ENCODE results near the gene EPOP. TPM values are rescaled to one million over a fixed set of nuclear protein-coding genes. Genes with fewer than 3 reads are reported as not detected.

EPOP gene
- 52.1 and 54.9 TPM in 2 replicates for total RNA-seq

DNA sequence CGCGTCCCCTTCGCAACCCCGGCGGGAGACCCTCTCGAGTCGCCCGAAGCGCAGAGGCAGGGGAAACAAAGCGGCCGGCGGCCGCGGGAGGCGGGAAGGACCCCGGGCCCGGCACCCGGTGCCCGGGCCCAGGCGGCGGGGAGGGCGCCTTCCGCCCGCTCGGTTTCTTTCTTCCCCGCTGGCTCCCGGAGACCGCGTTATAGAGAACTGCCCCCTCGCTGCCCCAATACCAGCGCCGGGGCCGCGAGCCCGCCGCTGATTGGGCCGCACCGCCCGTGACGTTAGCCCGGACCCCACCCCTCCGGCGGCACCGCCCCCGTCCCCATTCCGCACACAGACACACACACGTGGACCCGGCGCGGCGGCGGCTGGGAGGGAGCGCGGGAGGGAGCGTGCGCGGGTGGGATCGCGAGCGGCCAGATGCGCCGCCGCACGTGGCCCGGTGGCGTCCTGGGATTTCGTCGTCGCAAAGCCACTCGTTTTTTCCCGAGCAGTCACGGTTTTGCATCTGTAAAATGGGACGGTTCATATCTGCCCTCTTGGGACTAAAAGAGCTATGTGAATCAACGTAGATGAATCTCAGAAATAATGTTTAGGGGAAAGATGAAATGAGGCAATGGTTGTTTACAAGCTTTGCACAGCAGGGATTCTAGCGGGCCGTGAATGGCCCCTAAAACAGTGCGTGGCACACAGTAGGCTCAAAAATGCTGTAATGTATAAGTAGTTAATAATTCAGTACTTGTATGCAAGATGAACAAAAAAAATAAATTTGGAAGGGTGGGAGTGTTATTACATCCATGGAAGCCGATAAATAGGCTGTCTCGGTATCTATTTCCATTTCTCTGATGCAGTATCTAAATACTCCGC lies at the start of gene EPOP:
Gene EPOP (minus strand): TSS at position 209 of the 867 bp plus-strand sequence. CDS start 462 bp downstream, outside the sequence.
- DNase-seq: peak; percentile 97
- H3K9me3 Mint-ChIP-seq: no peaks in the 10 kb centered on the region
- peak within 1 kb of the TSS; percentile 65 for H3K4me3 Mint-ChIP-seq
- peak within 1 kb of the TSS; percentile 89 for H3K27ac Mint-ChIP-seq
- H3K27me3 Mint-ChIP-seq: peaks cover 23% of the 10 kb centered on the region
- intact Hi-C loops (cut with micrococcal nuclease): loop anchor here (2.0 to 10.0 kb wide), 3 partner anchors 116 to 250 kb away; partner anchors contain the start of genes ARHGAP23 and RPL23
- H3K4me1 Mint-ChIP-seq: peaks cover 44% of the 10 kb centered on the region
- peaks cover 14% of the 10 kb centered on the region for H3K36me3 Mint-ChIP-seq (ENCODE audit: low read depth)

DNA sequence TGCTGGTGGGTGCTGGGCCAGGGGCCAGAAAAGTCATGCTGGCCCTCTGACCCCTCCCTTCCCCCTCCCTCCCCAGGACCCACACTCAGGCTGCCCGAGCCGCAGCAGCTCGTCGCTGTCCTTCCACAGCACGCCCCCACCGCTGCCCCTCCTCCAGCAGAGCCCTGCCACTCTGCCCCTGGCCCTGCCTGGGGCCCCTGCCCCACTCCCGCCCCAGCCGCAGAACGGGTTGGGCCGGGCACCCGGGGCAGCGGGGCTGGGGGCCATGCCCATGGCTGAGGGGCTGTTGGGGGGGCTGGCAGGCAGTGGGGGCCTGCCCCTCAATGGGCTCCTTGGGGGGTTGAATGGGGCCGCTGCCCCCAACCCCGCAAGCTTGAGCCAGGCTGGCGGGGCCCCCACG lies 47.0 kb upstream of the EPOP start:
- no peak overlapping the region for H3K27ac Mint-ChIP-seq
- H3K4me1 Mint-ChIP-seq: peaks cover 25% of the 10 kb centered on the region
- H3K36me3 Mint-ChIP-seq (ENCODE audit: low read depth): peaks cover 58% of the 10 kb centered on the region
- intact Hi-C loops (cut with micrococcal nuclease): no loop called here
- H3K27me3 Mint-ChIP-seq: no peaks in the 10 kb centered on the region
- DNase-seq: no peak
- no peaks in the 10 kb centered on the region for H3K9me3 Mint-ChIP-seq
- no peak overlapping the region for H3K4me3 Mint-ChIP-seq

DNA sequence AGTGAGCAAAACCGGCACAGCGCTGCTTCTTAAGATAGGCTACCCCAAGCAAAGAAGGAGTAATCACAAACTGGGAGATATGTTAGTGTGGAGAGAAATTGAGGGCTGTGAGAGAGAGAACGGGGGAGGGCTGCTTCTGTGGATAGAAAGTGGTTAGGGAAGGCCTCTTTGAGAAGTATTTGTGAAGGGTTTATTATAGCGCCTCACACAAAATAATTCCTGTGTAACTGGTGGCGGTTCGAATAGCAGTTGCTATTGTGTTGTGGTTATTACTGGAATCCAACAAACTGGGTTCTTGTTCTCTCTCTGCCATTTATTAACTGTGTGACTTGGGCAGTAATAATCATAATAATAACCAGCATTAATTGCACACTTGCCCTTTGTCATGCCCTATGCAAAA lies 46.2 kb upstream of the EPOP start:
- peaks cover 21% of the 10 kb centered on the region for H3K4me1 Mint-ChIP-seq
- H3K27ac Mint-ChIP-seq: no peak overlapping the region
- peaks cover 57% of the 10 kb centered on the region for H3K36me3 Mint-ChIP-seq (ENCODE audit: low read depth)
- DNase-seq: no peak
- H3K27me3 Mint-ChIP-seq: no peaks in the 10 kb centered on the region
- no peak overlapping the region for H3K4me3 Mint-ChIP-seq
- no peaks in the 10 kb centered on the region for H3K9me3 Mint-ChIP-seq
- intact Hi-C loops (cut with micrococcal nuclease): no loop called here

DNA sequence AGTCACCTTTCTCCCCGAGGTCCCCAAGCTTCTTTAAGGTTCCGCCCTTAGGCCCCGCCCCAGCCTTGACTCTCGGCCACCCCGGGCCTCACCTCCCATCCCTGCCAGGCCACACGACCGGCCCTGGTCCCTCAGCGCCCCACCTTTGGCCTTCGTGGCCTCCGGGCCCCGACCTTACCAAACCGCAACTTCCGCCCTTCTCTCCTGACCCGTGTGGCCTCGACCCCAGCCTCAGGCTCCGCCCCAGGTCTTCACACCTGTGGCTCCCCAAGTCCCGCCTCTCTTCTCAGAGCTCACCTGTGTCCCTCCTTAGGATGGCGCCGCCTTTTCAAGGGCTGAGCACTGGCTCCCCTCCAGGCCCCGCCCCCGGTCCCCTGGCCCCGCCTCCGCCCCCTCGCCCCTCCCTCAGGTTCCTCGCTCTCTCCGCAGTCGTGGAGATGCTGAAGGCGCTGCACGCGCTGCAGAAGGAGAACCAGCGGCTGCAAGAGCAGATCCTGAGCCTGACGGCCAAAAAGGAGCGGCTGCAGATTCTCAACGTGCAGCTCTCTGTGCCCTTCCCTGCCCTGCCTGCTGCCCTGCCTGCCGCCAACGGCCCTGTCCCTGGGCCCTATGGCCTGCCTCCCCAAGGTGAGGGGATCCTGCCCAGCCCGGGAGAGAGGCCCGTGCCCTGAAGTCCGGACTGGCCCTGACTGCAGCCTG lies 45.3 kb upstream of the EPOP start:
- no peak overlapping the region for H3K4me3 Mint-ChIP-seq
- DNase-seq: peak; percentile 56
- peaks cover 24% of the 10 kb centered on the region for H3K4me1 Mint-ChIP-seq
- H3K27ac Mint-ChIP-seq: no peak overlapping the region
- no peaks in the 10 kb centered on the region for H3K27me3 Mint-ChIP-seq
- H3K36me3 Mint-ChIP-seq (ENCODE audit: low read depth): peaks cover 60% of the 10 kb centered on the region
- intact Hi-C loops (cut with micrococcal nuclease): no loop called here
- no peaks in the 10 kb centered on the region for H3K9me3 Mint-ChIP-seq

DNA sequence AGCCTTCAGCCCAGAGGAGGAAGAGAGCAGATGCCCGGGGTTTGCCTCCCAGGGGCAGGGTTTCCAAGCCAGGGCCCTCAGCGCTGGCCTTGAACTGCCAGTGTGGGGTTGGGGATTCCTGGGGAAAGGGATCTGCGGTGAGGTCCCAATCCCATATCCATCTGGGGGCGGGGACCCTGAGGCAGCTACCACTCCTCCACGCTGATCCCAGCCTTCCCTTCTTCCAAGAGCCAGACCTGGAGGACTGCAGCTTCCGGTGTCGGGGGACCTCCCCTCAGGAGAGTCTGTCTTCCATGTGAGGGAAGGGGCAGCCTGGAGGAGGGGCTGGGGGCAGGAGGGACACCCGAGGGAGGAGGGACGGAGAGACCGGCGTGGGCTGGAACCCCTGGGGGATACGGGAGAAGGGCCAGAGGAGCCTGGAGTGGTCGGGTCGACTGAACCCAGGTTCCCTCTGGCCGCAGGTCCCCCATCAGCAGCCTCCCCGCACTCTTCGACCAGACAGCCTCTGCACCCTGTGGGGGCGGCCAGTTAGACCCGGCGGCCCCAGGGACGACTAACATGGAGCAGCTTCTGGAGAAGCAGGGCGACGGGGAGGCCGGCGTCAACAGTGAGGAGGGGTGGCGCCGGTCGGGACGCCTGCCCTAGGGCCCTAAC lies 44.7 kb upstream of the EPOP start:
- H3K27me3 Mint-ChIP-seq: no peaks in the 10 kb centered on the region
- peaks cover 27% of the 10 kb centered on the region for H3K4me1 Mint-ChIP-seq
- DNase-seq: no peak
- no peaks in the 10 kb centered on the region for H3K9me3 Mint-ChIP-seq
- H3K36me3 Mint-ChIP-seq (ENCODE audit: low read depth): peaks cover 63% of the 10 kb centered on the region
- no peak overlapping the region for H3K27ac Mint-ChIP-seq
- intact Hi-C loops (cut with micrococcal nuclease): no loop called here
- H3K4me3 Mint-ChIP-seq: no peak overlapping the region

DNA sequence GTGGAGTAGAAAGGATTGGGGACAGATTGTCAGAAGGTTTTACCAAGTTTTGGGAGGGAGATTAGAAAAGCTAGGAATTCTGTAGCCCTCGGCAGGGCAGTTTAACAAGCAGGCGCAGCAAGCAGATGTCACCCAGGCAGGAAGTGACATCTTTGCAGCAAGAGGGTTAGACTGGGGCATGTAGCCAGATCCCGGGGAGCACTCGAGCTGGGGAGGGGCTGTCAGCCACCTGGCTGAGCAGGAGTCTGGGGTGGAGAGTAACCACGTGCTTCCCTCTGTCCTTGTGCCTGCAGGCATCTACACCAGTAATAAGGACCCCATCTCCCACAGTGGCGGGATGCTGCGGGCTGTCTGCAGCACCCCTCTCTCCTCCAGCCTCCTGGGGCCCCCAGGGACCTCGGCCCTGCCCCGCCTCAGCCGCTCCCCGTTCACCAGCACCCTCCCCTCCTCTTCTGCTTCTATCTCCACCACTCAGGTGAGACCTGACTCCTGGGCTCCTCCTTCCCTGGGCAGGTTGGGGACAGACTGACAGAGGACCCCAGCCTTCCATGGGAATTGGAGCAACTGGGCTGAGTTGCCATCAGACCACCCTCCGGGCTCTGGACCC lies 42.5 kb upstream of the EPOP start:
- H3K36me3 Mint-ChIP-seq (ENCODE audit: low read depth): peaks cover 65% of the 10 kb centered on the region
- H3K27me3 Mint-ChIP-seq: no peaks in the 10 kb centered on the region
- H3K27ac Mint-ChIP-seq: no peak overlapping the region
- intact Hi-C loops (cut with micrococcal nuclease): no loop called here
- peaks cover 28% of the 10 kb centered on the region for H3K4me1 Mint-ChIP-seq
- H3K4me3 Mint-ChIP-seq: no peak overlapping the region
- no peak for DNase-seq
- no peaks in the 10 kb centered on the region for H3K9me3 Mint-ChIP-seq

DNA sequence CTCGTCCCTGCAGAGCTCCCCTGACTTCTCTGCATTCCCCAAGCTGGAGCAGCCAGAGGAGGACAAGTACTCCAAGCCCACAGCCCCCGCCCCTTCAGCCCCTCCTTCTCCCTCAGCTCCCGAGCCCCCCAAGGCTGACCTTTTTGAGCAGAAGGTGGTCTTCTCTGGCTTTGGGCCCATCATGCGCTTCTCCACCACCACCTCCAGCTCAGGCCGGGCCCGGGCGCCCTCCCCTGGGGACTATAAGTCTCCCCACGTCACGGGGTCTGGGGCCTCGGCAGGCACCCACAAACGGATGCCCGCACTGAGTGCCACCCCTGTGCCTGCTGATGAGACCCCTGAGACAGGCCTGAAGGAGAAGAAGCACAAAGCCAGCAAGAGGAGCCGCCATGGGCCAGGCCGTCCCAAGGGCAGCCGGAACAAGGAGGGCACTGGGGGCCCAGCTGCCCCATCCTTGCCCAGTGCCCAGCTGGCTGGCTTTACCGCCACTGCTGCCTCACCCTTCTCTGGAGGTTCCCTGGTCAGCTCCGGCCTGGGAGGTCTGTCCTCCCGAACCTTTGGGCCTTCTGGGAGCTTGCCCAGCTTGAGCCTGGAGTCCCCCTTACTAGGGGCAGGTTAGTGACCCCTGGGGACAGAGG lies 41.7 kb upstream of the EPOP start:
- intact Hi-C loops (cut with micrococcal nuclease): no loop called here
- Mint-ChIP-seq H3K4me1 (peaks cover 31% of the 10 kb centered on the region), H3K27me3 (no peaks in the 10 kb centered on the region)

DNA sequence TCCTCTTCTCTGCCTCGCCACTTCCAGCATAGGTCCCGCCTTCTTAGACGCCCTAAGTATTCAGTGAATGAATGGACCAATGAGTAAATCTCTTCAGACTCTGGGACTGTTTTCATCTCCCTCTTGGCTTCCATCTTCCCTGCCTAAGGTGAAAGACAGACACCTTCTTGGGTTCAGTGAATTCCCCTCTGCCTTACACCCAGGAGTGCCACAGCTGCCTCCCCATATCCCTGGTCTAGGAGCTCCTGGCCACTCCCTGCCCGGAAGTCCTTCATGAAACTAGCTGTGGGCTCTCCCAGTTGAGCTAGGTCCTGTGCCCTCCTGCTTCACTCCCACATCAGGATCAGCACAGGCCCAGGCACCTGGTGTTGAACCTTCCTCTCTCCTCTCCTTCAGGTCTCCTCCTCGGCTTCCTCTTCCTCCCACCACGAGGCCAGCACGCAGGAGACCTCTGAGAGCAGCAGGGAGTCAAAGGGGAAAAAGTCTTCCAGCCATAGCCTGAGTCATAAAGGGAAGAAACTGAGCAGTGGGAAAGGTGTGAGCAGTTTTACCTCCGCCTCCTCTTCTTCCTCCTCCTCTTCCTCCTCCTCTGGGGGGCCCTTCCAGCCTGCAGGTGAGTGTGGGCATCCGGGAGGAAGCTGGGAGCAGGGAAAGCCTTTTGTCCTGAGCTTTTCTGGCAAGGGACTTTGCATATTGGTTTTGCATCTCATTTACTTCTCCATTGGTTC lies 40.6 kb upstream of the EPOP start:
- Mint-ChIP-seq H3K4me3 (peak overlapping the region; percentile 63), H3K9me3 (no peaks in the 10 kb centered on the region), H3K27me3 (no peaks in the 10 kb centered on the region), H3K36me3 (ENCODE audit: low read depth) (peaks cover 67% of the 10 kb centered on the region), H3K27ac (peak overlapping the region; percentile 95), H3K4me1 (peaks cover 41% of the 10 kb centered on the region)
- DNase-seq: no peak
- intact Hi-C loops (cut with micrococcal nuclease): no loop called here

More for the DNA sequence above, 41.7 kb upstream of the EPOP start:
- Mint-ChIP-seq H3K9me3 (no peaks in the 10 kb centered on the region), H3K27ac (no peak overlapping the region), H3K4me3 (no peak overlapping the region), H3K36me3 (ENCODE audit: low read depth) (peaks cover 68% of the 10 kb centered on the region)
- DNase-seq: no peak

DNA sequence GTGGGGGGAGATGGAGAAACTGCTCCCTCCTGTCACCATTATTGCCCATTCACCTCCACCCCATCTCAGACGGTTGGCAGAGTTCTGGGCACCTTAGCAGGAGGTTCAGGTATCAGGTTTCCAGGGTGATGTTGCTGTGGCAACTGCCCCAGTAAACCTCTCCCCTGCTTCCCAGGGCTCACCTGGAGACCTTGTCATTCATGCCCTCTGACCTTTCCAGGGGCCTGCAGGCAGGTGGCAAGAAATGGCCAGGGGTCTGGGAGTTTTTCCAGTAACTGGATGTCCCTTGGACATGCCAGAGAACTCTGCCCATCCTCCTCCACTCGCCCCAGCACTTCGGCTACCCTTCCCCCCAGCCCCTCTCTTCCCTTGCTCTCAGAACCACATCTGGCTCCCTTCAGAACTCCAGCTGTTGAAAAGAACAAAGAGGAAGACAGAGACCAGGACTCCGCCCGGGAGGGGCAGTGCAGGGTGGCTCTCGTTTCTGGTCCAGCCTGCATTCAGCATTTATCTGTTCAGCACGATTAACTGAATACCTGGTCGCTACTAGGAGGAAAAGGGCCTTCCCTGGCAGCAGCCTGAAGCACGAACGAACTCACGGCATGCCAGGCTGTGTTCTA lies 38.8 kb upstream of the EPOP start:
- no peak overlapping the region for H3K4me3 Mint-ChIP-seq
- no peaks in the 10 kb centered on the region for H3K9me3 Mint-ChIP-seq
- H3K4me1 Mint-ChIP-seq: peaks cover 52% of the 10 kb centered on the region
- no peak for DNase-seq
- H3K27me3 Mint-ChIP-seq: no peaks in the 10 kb centered on the region
- intact Hi-C loops (cut with micrococcal nuclease): no loop called here
- peaks cover 73% of the 10 kb centered on the region for H3K36me3 Mint-ChIP-seq (ENCODE audit: low read depth)
- peak overlapping the region; percentile 51 for H3K27ac Mint-ChIP-seq

DNA sequence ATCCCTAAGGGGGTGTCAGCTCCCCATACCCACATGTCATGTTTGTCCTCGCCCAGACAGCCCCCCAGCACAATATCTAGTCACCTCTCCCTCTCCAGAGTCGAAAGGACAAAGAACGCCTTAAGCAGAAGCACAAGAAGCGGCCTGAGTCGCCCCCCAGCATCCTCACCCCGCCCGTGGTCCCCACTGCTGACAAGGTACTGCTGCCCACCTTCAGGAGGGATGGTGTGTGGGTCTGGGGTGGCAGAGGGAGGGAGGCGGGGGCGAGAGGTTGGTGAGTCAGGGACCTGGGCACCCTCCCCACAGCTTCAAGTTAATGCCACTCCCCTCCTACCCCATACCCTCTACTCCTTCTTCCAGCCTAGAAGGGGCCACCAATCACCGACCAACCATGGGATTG lies 37.8 kb upstream of the EPOP start:
- peaks cover 76% of the 10 kb centered on the region for H3K36me3 Mint-ChIP-seq (ENCODE audit: low read depth)
- intact Hi-C loops (cut with micrococcal nuclease): no loop called here
- H3K4me3 Mint-ChIP-seq: no peak overlapping the region
- no peaks in the 10 kb centered on the region for H3K9me3 Mint-ChIP-seq
- H3K27me3 Mint-ChIP-seq: no peaks in the 10 kb centered on the region
- peak overlapping the region; percentile 73 for H3K27ac Mint-ChIP-seq
- peaks cover 59% of the 10 kb centered on the region for H3K4me1 Mint-ChIP-seq
- DNase-seq: no peak

DNA sequence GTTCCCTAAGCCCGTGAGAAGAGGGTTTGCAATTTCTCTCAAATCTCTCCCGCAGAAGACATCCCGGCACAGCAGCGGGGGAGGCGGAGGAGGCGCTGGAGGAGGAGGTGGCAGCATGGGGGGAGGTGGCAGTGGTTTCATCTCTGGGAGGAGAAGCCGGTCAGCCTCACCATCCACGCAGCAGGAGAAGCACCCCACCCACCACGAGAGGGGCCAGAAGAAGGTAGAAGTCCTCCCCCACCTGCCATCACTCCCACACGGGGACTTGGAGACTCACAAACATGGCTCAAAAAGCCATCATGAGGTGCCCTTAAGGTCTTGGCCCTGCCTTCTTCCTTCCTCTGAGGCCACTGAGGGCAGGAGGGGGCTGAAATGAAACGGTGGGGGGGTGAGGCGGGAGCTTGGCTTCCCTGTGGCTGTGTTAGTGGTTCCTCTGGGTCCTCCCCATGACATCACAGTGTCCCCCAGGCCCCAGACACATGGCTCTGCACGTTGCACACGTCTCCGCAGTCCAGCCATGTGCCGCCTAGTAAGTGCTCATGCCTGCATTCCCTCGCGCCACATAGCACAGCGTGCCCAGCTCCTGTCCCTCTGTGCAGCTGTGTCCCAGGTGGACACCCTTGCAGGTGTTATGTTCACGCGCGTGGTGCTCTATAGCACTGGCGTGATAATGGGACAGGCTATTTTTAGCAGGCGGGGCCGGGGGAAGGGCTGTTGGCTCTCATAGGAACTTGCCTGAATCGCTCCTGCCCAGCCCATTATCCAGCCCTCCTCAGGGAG lies 37.2 kb upstream of the EPOP start:
- Mint-ChIP-seq H3K36me3 (ENCODE audit: low read depth) (peaks cover 77% of the 10 kb centered on the region), H3K27ac (peak overlapping the region; percentile 20), H3K4me1 (peaks cover 65% of the 10 kb centered on the region), H3K9me3 (no peaks in the 10 kb centered on the region), H3K4me3 (no peak overlapping the region), H3K27me3 (no peaks in the 10 kb centered on the region)
- intact Hi-C loops (cut with micrococcal nuclease): no loop called here
- DNase-seq: no peak

DNA sequence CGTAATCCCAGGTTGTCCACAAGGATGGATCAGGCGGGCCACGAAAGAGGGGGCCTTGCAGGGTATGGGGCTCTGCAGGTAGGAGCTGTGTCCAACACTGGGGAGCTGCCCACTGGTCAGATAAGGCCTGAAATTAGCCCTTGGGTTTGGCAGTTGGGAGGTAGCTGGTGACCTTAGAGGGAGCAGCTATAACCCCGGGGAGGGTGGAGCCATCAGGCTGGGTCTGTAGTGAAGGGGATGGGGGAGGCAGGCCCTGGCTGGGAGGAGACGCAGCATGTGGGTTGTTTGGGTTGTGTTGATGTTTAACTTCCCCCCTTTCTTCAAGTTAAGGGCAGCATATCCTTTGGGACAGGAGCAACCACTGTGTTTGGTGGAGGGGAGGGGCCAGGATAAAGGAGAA lies 36.2 kb upstream of the EPOP start:
- no peak for DNase-seq
- H3K36me3 Mint-ChIP-seq (ENCODE audit: low read depth): peaks cover 82% of the 10 kb centered on the region
- H3K4me1 Mint-ChIP-seq: peaks cover 67% of the 10 kb centered on the region
- intact Hi-C loops (cut with micrococcal nuclease): no loop called here
- H3K27me3 Mint-ChIP-seq: no peaks in the 10 kb centered on the region
- no peaks in the 10 kb centered on the region for H3K9me3 Mint-ChIP-seq
- H3K4me3 Mint-ChIP-seq: no peak overlapping the region
- no peak overlapping the region for H3K27ac Mint-ChIP-seq
